ENCODE results near the gene CHAT. TPM values are rescaled to one million over a fixed set of nuclear protein-coding genes. Genes with fewer than 3 reads are reported as not detected.

CHAT gene
- total RNA-seq, 1 donor from 2014 or later = not detected

DNA sequence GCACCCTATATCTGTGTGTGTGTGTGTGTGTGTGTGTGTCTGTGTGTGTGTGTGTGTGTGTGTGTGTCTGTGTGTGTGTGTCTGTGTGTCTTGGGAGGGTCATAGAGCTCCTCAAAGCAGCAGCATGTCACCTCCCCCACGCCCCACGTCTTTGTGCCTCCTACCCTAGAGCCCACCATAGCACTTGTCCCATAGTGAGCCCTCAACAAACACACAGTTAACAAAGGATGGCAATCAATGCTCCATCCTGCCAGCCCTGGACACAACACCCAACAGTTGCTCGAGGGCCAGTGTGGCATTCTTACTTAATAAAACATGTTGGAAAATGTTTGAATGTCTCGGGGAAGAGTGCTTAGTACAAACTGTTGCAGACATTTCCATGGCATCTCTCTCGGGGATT lies 96.1 kb downstream of the CHAT start:
- TF ChIP-seq, protein P1, sequence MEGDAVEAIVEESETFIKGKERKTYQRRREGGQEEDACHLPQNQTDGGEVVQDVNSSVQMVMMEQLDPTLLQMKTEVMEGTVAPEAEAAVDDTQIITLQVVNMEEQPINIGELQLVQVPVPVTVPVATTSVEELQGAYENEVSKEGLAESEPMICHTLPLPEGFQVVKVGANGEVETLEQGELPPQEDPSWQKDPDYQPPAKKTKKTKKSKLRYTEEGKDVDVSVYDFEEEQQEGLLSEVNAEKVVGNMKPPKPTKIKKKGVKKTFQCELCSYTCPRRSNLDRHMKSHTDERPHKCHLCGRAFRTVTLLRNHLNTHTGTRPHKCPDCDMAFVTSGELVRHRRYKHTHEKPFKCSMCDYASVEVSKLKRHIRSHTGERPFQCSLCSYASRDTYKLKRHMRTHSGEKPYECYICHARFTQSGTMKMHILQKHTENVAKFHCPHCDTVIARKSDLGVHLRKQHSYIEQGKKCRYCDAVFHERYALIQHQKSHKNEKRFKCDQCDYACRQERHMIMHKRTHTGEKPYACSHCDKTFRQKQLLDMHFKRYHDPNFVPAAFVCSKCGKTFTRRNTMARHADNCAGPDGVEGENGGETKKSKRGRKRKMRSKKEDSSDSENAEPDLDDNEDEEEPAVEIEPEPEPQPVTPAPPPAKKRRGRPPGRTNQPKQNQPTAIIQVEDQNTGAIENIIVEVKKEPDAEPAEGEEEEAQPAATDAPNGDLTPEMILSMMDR (IDR thresholded peaks at IDR 0.05) = no peak
- DNase-seq (no peak), ATAC-seq (no peak)
- Histone ChIP-seq H3K4me3 (no peak overlapping the region), H3K27me3 (ENCODE audit: low read depth) (no peaks in the 10 kb centered on the region), H3K4me1 (no peaks in the 10 kb centered on the region), H3K27ac (no peak overlapping the region), H3K9me3 (no peaks in the 10 kb centered on the region), H3K36me3 (no peaks in the 10 kb centered on the region)
- intact Hi-C loops (cut with DNase I) = no loop called here

DNA sequence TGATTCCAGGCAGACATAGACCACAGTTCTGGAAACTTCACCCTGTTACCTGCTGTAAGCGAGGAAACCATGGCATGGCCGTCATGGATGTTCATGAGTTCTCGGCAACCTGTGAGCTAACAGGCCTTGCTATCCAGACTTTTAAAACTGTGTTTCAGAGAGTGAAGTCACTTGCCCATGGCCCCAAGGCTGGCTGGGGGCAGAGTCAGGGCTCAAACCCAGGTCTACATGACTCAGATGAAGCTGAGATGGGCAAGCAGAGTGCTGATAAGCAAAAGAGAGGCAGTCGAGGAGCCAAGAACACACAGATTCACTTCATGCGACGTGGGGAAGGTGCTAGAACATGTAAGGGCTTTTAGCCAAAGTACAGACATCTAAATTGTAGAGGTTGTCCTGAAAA lies 97.1 kb downstream of the CHAT start:
- Histone ChIP-seq H3K4me1 (no peaks in the 10 kb centered on the region), H3K36me3 (no peaks in the 10 kb centered on the region), H3K27me3 (ENCODE audit: low read depth) (no peaks in the 10 kb centered on the region), H3K4me3 (no peak overlapping the region), H3K9me3 (no peaks in the 10 kb centered on the region), H3K27ac (no peak overlapping the region)
- intact Hi-C loops (cut with DNase I) = no loop called here
- DNase-seq (no peak), ATAC-seq (no peak)
- TF ChIP-seq, protein P1 (IDR thresholded peaks at IDR 0.05) = no peak

DNA sequence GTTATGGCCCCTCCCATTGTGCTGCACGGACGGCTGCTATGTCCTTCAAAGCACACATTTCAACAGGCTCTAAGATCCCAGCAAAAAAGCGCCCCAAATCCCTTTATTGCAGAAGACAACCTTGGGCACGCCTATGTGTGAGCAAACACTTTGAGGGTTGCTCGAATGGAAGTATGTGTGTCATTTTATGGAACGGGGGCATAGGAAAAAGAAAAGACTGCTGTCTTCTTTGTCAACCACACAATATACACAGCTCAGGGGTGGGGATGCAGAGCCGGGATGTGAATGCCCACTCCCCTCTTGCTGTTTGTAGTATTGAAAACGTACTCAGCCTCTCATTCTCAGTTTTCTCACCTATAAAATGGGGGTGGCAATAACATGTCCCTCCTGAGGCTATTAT lies 97.6 kb downstream of the CHAT start:
- Histone ChIP-seq H3K27ac (no peak overlapping the region), H3K4me3 (no peak overlapping the region), H3K36me3 (no peaks in the 10 kb centered on the region), H3K4me1 (no peaks in the 10 kb centered on the region), H3K9me3 (no peaks in the 10 kb centered on the region), H3K27me3 (ENCODE audit: low read depth) (no peaks in the 10 kb centered on the region)
- TF ChIP-seq, protein P1 (IDR thresholded peaks at IDR 0.05) = no peak
- intact Hi-C loops (cut with DNase I) = no loop called here
- ATAC-seq (no peak), DNase-seq (no peak)

DNA sequence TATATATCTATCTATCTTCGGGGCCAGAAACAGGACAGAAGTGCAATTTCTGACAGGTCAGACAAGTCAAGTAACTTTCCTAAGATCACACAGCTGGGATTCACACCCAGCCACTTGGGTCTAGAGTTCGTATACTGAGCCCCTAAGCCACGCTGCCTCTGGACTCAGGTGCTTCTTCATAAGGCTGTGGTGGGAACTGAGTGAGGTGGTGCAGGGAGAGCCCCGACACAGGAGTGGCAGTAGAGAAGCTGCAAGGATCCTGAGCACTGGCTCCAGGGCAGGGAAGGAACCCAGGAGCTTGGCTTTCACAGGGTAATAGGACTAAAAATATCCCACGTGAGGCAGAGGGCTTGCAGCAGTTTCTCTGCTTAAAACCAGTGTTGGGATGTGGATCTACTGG lies 99.4 kb downstream of the CHAT start:
- no peaks in the 10 kb centered on the region for H3K9me3 ChIP-seq
- DNase-seq (no peak), ATAC-seq (no peak)
- H3K36me3 ChIP-seq = no peaks in the 10 kb centered on the region
- no peaks in the 10 kb centered on the region for H3K27me3 ChIP-seq (ENCODE audit: low read depth)
- H3K4me1 ChIP-seq = no peaks in the 10 kb centered on the region
- TF ChIP-seq, protein P1 (IDR thresholded peaks at IDR 0.05) = no peak
- H3K27ac ChIP-seq = no peak overlapping the region
- intact Hi-C loops (cut with DNase I) = no loop called here
- H3K4me3 ChIP-seq = no peak overlapping the region

Other genes with a start within 250 kb of the CHAT start
- not detected for gene DRGX, start 217.9 kb upstream of the CHAT start, total RNA-seq
- gene ERCC6, start 74.9 kb upstream of the CHAT start, total RNA-seq = 23.5 TPM
- gene SLC18A3, start 3.7 kb upstream of the CHAT start, total RNA-seq = not detected
- gene C10orf53, start 65.6 kb downstream of the CHAT start, total RNA-seq = not detected
- gene OGDHL, start 148.3 kb downstream of the CHAT start, total RNA-seq = 0.30 TPM